ENCODE results near the gene LRRC37A.
A peak's percentile ranks its signal among the peaks of the same experiment; 100 is the strongest.
"Not testable (repeated sequence)": the region's sequence is repeated elsewhere in the genome, so short reads cannot be mapped to it uniquely, and the experiment has no call there.

LRRC37A gene

GRCh38 chr17:46274238-46274637, 20.7 kb upstream of the LRRC37A start:
- no peaks in the 10 kb centered on the region for H3K4me1 Mint-ChIP-seq
- H3K36me3 Mint-ChIP-seq: no peaks in the 10 kb centered on the region
- H3K4me3 Mint-ChIP-seq: no peak overlapping the region
- no peaks in the 10 kb centered on the region for H3K9me3 Mint-ChIP-seq
- H3K27me3 Mint-ChIP-seq: no peaks in the 10 kb centered on the region
- ATAC-seq (ENCODE audit: low read depth) (no peak), DNase-seq (ENCODE audit: low spot score in 2 of 2) (no peak)
- no peak overlapping the region for H3K27ac Mint-ChIP-seq

- DNase-seq (ENCODE audit: low spot score in 2 of 2): peak in 1 of 2 donors; percentile 10
- H3K4me3 Mint-ChIP-seq; H3K27me3 Mint-ChIP-seq; H3K4me1 Mint-ChIP-seq; H3K36me3 Mint-ChIP-seq; H3K9me3 Mint-ChIP-seq; H3K27ac Mint-ChIP-seq; ATAC-seq (ENCODE audit: low read depth): not testable (repeated sequence)
These were observed 18.0 kb upstream of the LRRC37A start for GRCh38 chr17:46276728-46277479.

DNA sequence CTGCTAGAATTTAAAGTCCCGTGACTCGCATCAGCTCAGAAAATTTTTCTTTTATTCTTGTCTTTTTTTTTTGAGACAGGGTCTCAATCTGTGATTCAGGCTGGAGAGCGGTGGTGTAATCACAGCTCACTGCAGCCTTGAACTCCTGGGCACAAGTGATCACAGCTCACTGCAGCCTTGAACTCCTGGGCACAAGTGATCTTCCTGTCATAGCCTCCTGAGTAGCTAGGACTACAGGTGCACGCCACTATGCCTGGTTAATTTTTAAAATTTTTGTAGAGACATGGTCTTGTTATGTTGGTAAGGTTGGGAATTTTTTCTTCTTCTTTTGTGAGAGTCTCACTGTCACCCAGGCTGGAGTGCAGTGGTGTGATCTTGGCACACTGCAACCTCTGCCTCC, 13.6 kb upstream of the LRRC37A start:
- H3K9me3 Mint-ChIP-seq; ATAC-seq (ENCODE audit: low read depth); H3K36me3 Mint-ChIP-seq; H3K27me3 Mint-ChIP-seq; H3K4me3 Mint-ChIP-seq; H3K27ac Mint-ChIP-seq; H3K4me1 Mint-ChIP-seq: not testable (repeated sequence)
- DNase-seq (ENCODE audit: low spot score in 2 of 2): peak in 1 of 2 donors; percentile 5

DNA sequence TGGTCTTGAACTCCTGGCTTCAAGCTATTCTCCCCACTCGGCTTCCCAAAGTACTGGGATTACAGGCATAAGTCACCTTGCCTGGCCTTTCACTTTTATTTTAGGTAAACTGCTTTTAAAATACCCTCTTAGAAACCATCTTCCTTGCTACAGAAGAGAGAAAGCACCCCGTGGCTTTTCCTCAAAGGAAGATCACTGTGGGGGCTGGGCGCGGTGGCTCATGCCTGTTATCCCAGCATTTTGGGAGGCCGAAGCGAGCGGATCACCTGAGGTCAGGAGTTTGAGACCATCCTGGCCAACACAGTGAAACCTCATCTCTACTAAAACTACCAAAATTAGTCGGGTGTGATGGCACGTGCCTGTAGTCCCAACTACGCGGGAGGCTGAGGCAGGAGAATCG, 12.3 kb upstream of the LRRC37A start:
- not testable (repeated sequence) for ATAC-seq (ENCODE audit: low read depth); H3K9me3 Mint-ChIP-seq; H3K27ac Mint-ChIP-seq; H3K27me3 Mint-ChIP-seq; H3K4me3 Mint-ChIP-seq; H3K4me1 Mint-ChIP-seq; H3K36me3 Mint-ChIP-seq
- DNase-seq (ENCODE audit: low spot score in 2 of 2): peak in 1 of 2 donors; percentile 5

- not testable (repeated sequence) for H3K4me3 Mint-ChIP-seq; H3K27ac Mint-ChIP-seq; H3K4me1 Mint-ChIP-seq; H3K36me3 Mint-ChIP-seq; H3K27me3 Mint-ChIP-seq; ATAC-seq (ENCODE audit: low read depth); H3K9me3 Mint-ChIP-seq
- peak in 1 of 2 donors; percentile 3 for DNase-seq (ENCODE audit: low spot score in 2 of 2)
These were observed 10.5 kb upstream of the LRRC37A start for GRCh38 chr17:46284467-46284866.

GRCh38 chr17:46285500-46285899, 9.4 kb upstream of the LRRC37A start:
- ATAC-seq (ENCODE audit: low read depth): not testable (repeated sequence)

DNA sequence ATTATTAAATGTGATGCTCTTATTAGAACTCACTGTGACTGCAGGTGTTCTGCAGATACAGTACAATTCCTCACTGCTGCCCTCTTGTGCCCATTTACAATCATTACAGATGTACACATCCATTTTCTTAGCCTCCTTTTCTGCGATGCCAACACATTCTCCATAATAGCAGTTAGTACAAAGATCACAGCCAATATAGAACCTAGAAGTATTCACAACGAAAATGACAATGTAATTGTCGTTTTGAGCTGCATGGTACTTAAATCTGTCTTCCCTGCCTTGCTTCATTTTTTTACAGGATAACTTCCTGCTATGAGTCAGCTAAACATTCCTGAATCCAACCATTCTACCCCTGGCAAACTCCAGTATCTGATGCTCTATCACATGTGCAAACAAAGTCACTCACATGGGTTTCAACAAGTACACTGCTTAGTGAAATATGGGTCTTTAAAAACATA, 8.1 kb upstream of the LRRC37A start:
- H3K4me1 Mint-ChIP-seq: peaks cover 14% of the 10 kb centered on the region
- not testable (repeated sequence) for H3K4me3 Mint-ChIP-seq, H3K36me3 Mint-ChIP-seq, H3K9me3 Mint-ChIP-seq, H3K27ac Mint-ChIP-seq, H3K27me3 Mint-ChIP-seq
- DNase-seq (ENCODE audit: low spot score in 2 of 2): peak; percentile 64 to 72
- ATAC-seq (ENCODE audit: low read depth): peak; percentile 53

More at GRCh38 chr17:46285500-46285899, 9.4 kb upstream of the LRRC37A start:
- H3K36me3 Mint-ChIP-seq; H3K4me1 Mint-ChIP-seq; H3K9me3 Mint-ChIP-seq; H3K27me3 Mint-ChIP-seq; DNase-seq (ENCODE audit: low spot score in 2 of 2); H3K27ac Mint-ChIP-seq; H3K4me3 Mint-ChIP-seq: not testable (repeated sequence)

- not testable (repeated sequence) for H3K27me3 Mint-ChIP-seq; H3K36me3 Mint-ChIP-seq; H3K4me3 Mint-ChIP-seq; H3K27ac Mint-ChIP-seq; ATAC-seq (ENCODE audit: low read depth); H3K9me3 Mint-ChIP-seq
- DNase-seq (ENCODE audit: low spot score in 2 of 2): peak in 1 of 2 donors; percentile 8
- H3K4me1 Mint-ChIP-seq: peaks cover 14% of the 10 kb centered on the region
These were observed 7.3 kb upstream of the LRRC37A start for GRCh38 chr17:46287587-46287986.

GRCh38 chr17:46290906-46291546, 3.9 kb upstream of the LRRC37A start:
- Mint-ChIP-seq H3K4me3 (peak overlapping the region; percentile 63), H3K27ac (peak overlapping the region; percentile 89), H3K4me1 (peaks cover 14% of the 10 kb centered on the region)
- peak in 1 of 2 donors; percentile 30 for DNase-seq (ENCODE audit: low spot score in 2 of 2)
- not testable (repeated sequence) for H3K36me3 Mint-ChIP-seq, H3K27me3 Mint-ChIP-seq, H3K9me3 Mint-ChIP-seq
- ATAC-seq (ENCODE audit: low read depth): peak; percentile 95

- not testable (repeated sequence) for ATAC-seq (ENCODE audit: low read depth); H3K9me3 Mint-ChIP-seq; DNase-seq (ENCODE audit: low spot score in 2 of 2); H3K27me3 Mint-ChIP-seq; H3K36me3 Mint-ChIP-seq
- Mint-ChIP-seq H3K27ac (peak overlapping the region; percentile 89), H3K4me1 (peaks cover 14% of the 10 kb centered on the region), H3K4me3 (peak overlapping the region; percentile 63)
These were observed 3.3 kb upstream of the LRRC37A start for GRCh38 chr17:46291618-46292017.

GRCh38 chr17:46341220-46341619, 46.3 kb downstream of the LRRC37A start:
- not testable (repeated sequence) for H3K36me3 Mint-ChIP-seq; H3K9me3 Mint-ChIP-seq; H3K27me3 Mint-ChIP-seq; H3K27ac Mint-ChIP-seq; DNase-seq (ENCODE audit: low spot score in 2 of 2); H3K4me1 Mint-ChIP-seq; H3K4me3 Mint-ChIP-seq
- peak; percentile 43 for ATAC-seq (ENCODE audit: low read depth)

DNA sequence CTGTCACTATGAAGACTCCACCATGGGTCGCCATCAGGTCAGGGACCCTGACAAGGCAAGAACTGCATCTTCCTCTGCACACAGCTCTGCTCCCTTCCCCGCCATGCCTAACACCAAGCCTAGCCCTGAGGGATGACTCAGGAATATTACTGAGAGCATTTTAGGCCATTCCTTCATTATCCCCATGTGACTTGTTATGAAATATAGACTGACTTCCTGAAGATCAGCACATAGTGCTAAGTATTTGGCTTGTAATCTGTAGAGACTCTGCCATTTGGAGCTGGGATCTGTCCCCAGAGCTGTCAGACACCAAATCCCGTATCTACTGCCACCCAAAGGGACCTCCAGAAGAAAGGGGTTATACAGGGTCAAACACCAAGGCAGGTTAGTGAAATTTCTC, 47.2 kb downstream of the LRRC37A start:
- H3K4me1 Mint-ChIP-seq; H3K9me3 Mint-ChIP-seq; H3K36me3 Mint-ChIP-seq; H3K27ac Mint-ChIP-seq; H3K27me3 Mint-ChIP-seq; ATAC-seq (ENCODE audit: low read depth); H3K4me3 Mint-ChIP-seq; DNase-seq (ENCODE audit: low spot score in 2 of 2): not testable (repeated sequence)

DNA sequence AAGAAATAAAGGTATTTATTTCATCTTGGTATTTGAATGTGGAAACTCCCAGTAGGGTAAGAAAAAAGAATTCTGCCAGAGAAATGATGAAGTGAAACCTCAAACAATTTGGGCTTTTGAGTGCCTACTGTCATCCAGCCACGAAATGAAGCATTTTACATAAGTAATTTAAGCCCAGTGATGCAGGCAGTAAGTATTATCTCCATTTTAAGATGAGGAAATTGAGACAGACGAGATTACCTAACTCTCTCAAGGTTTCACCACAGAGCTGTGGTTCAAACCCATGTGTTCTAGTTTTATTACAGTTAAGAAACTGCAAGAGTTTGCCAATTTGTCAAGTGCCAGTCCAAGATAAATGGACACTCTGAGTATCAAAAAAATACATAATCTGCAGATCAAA, 53.4 kb downstream of the LRRC37A start:
- H3K27ac Mint-ChIP-seq; H3K9me3 Mint-ChIP-seq; DNase-seq (ENCODE audit: low spot score in 2 of 2); H3K27me3 Mint-ChIP-seq; H3K36me3 Mint-ChIP-seq; H3K4me1 Mint-ChIP-seq; H3K4me3 Mint-ChIP-seq: not testable (repeated sequence)
- peak; percentile 97 for ATAC-seq (ENCODE audit: low read depth)

DNA sequence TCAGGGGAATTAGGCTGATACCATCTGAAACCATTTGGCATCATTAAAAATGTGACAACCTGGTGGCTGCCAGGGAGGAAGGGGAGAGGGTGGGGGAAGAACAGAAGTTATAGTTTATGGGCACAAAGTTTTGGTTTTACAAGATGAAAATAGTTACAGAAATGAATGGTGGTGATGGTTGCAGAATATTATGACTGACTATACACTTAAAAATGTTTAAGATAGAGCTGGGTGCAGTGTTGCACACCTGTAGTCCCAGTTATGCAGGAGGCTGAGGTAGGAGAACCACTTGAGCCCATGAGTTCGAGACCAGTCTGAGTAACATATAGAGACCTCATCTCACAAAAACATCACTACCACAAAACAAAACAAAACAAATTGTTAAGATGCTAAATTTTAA, 54.1 kb downstream of the LRRC37A start:
- not testable (repeated sequence) for DNase-seq (ENCODE audit: low spot score in 2 of 2); H3K27me3 Mint-ChIP-seq; H3K4me3 Mint-ChIP-seq; H3K27ac Mint-ChIP-seq; H3K9me3 Mint-ChIP-seq; H3K4me1 Mint-ChIP-seq; ATAC-seq (ENCODE audit: low read depth); H3K36me3 Mint-ChIP-seq

DNA sequence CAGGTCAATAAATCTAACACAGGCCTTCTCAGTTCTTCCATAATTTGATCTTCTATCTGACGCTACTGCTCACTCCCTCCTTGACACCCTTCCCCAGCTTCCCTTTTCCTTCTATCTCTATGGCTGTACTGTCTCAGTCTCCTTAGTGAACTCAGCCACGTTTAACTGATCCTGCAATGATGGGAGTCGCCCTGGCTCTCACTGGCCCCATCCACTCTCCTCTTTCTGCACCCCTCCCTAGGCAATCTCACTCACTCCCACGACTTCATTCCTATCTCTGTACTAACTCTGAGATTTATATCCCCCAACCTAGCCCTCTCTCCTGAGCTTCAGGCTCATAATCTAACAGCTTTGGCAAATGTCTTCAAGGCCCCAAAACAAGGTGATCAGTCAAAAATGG, 58.9 kb downstream of the LRRC37A start:
- not testable (repeated sequence) for H3K27me3 Mint-ChIP-seq; DNase-seq (ENCODE audit: low spot score in 2 of 2); H3K4me3 Mint-ChIP-seq; H3K9me3 Mint-ChIP-seq; H3K4me1 Mint-ChIP-seq; H3K27ac Mint-ChIP-seq; ATAC-seq (ENCODE audit: low read depth); H3K36me3 Mint-ChIP-seq

Data from memory B cell (primary cell).